ENCODE data around the gene RFX3. TPM values are rescaled to one million over a fixed set of nuclear protein-coding genes. Genes with fewer than 3 reads are reported as not detected.

The RFX3 gene
- total and polyA plus RNA-seq, 12 donors = 1.4 to 14.2 (median 5.5) TPM

- 94 to 100% (median 95%) methylated on average over 2 of the region's 2 CpGs for WGBS, 4 donors
- Histone ChIP-seq H3K4me1 (replicated peaks in 1 of 2) (peaks cover 0 to 13% of the 10 kb centered on the region in 2 donors), H3K27me3 (no peaks in the 10 kb centered on the region), H3K36me3 (replicated peaks in 1 of 2) (no peaks in the 10 kb centered on the region), H3K9me3 (replicated peaks in 1 of 3) (no peaks in the 10 kb centered on the region), H3K4me3 (no peak overlapping the region), H3K27ac (no peak overlapping the region)
- intact Hi-C loops (cut with DNase I) = no loop called here
- no peak for DNase-seq
- TF ChIP-seq CTCF (IDR thresholded peaks at IDR 0.05) (no peak), POLR2A (IDR thresholded peaks at IDR 0.05) (no peak)
Measured at GRCh38 chr9:3506164-3506563, 19.6 kb downstream of the RFX3 start.

GRCh38 chr9:3502560-3503398 is 23.0 kb downstream of the RFX3 start:
- Histone ChIP-seq H3K27me3 (no peaks in the 10 kb centered on the region), H3K4me1 (replicated peaks in 1 of 2) (peaks cover 4 to 7% of the 10 kb centered on the region in 2 donors), H3K27ac (no peak overlapping the region), H3K9me3 (replicated peaks in 1 of 3) (no peaks in the 10 kb centered on the region), H3K36me3 (replicated peaks in 1 of 2) (no peaks in the 10 kb centered on the region), H3K4me3 (no peak overlapping the region)
- TF ChIP-seq CTCF (IDR thresholded peaks at IDR 0.05) (no peak), POLR2A (IDR thresholded peaks at IDR 0.05) (no peak)
- WGBS, 4 donors = 90 to 96% (median 94%) methylated on average over 6 of the region's 6 CpGs
- intact Hi-C loops (cut with DNase I) = no loop called here
- no peak for DNase-seq

GRCh38 chr9:3500044-3500443 is 25.8 kb downstream of the RFX3 start:
- Histone ChIP-seq H3K4me3 (no peak overlapping the region), H3K36me3 (replicated peaks in 1 of 2) (no peaks in the 10 kb centered on the region), H3K27ac (no peak overlapping the region), H3K4me1 (replicated peaks in 1 of 2) (peaks cover 4 to 7% of the 10 kb centered on the region in 2 donors), H3K27me3 (no peaks in the 10 kb centered on the region), H3K9me3 (replicated peaks in 1 of 3) (no peaks in the 10 kb centered on the region)
- 87 to 96% (median 88%) methylated on average over 4 of the region's 4 CpGs for WGBS, 4 donors
- no peak for DNase-seq
- TF ChIP-seq CTCF (IDR thresholded peaks at IDR 0.05) (no peak), POLR2A (IDR thresholded peaks at IDR 0.05) (no peak)
- intact Hi-C loops (cut with DNase I) = no loop called here

- no peak overlapping the region for H3K27ac ChIP-seq
- H3K36me3 ChIP-seq (replicated peaks in 1 of 2) = no peaks in the 10 kb centered on the region
- peaks cover 4 to 7% of the 10 kb centered on the region in 2 donors for H3K4me1 ChIP-seq (replicated peaks in 1 of 2)
- no peak overlapping the region for H3K4me3 ChIP-seq
- intact Hi-C loops (cut with DNase I) = no loop called here
- H3K27me3 ChIP-seq = no peaks in the 10 kb centered on the region
- no peak for DNase-seq
- TF ChIP-seq POLR2A (IDR thresholded peaks at IDR 0.05) = no peak
- TF ChIP-seq CTCF (IDR thresholded peaks at IDR 0.05) = no peak
- H3K9me3 ChIP-seq (replicated peaks in 1 of 3) = no peaks in the 10 kb centered on the region
- WGBS, 4 donors = 75 to 82% (median 79%) methylated on average over 3 of the region's 3 CpGs
Measured at GRCh38 chr9:3498691-3499090, 27.1 kb downstream of the RFX3 start.

Measured in adrenal gland (tissue), 12 donors.